Measurements from ENCODE around the gene PIK3C2G.

Gene PIK3C2G

GRCh38 chr12:18387706-18388105 lies 126.4 kb downstream of the PIK3C2G start:
- no peak overlapping the region for H3K4me3 ChIP-seq
- H3K9ac ChIP-seq, result no peak overlapping the region
- H3K4me2 ChIP-seq, result peak overlapping the region in 2 of 11 experiments; percentile 43 to 51; a peak in 3 of 22 replicates
- H4K20me1 ChIP-seq, result no peaks in the 10 kb centered on the region
- H3K36me3 ChIP-seq, result no peaks in the 10 kb centered on the region
- no peak overlapping the region for H3K27ac ChIP-seq
- H3K4me1 ChIP-seq, result peaks cover 0 to 33% (median 21%) of the 10 kb centered on the region in 10 experiments; a peak in 12 of 20 replicates
- H3K9me3 ChIP-seq (replicated peaks in 1 of 11), result peaks cover 0 to 8% (median 0%) of the 10 kb centered on the region in 11 experiments; a peak in 4 of 22 replicates
- no peak for TF ChIP-seq Cebpa-rat (IDR thresholded peaks at IDR 0.05)
- H3K27me3 ChIP-seq, result no peaks in the 10 kb centered on the region

GRCh38 chr12:18389820-18390219 lies 128.5 kb downstream of the PIK3C2G start:
- Histone ChIP-seq H3K4me3 (no peak overlapping the region), H3K9ac (no peak overlapping the region), H3K4me1 (peaks cover 0 to 33% (median 21%) of the 10 kb centered on the region in 10 experiments; a peak in 12 of 20 replicates), H3K36me3 (no peaks in the 10 kb centered on the region), H3K27me3 (no peaks in the 10 kb centered on the region), H3K4me2 (no peak overlapping the region), H3K27ac (no peak overlapping the region), H4K20me1 (no peaks in the 10 kb centered on the region), H3K9me3 (replicated peaks in 1 of 11) (peaks cover 0 to 8% (median 0%) of the 10 kb centered on the region in 11 experiments; a peak in 4 of 22 replicates)
- TF ChIP-seq Cebpa-rat (IDR thresholded peaks at IDR 0.05), result no peak

- Histone ChIP-seq H3K4me2 (peak overlapping the region in 7 of 11 experiments; percentile 28 to 56 (median 49); a peak in 11 of 22 replicates), H3K27ac (no peak overlapping the region)
- no peak for TF ChIP-seq Cebpa-rat (IDR thresholded peaks at IDR 0.05)
Measured at GRCh38 chr12:18391151-18391550, 129.8 kb downstream of the PIK3C2G start.

GRCh38 chr12:18394742-18395141 lies 133.4 kb downstream of the PIK3C2G start:
- Histone ChIP-seq H3K9me3 (replicated peaks in 1 of 11) (no peaks in the 10 kb centered on the region), H3K4me2 (no peak overlapping the region), H3K27me3 (no peaks in the 10 kb centered on the region), H3K36me3 (no peaks in the 10 kb centered on the region), H4K20me1 (no peaks in the 10 kb centered on the region), H3K9ac (no peak overlapping the region), H3K4me3 (no peak overlapping the region), H3K4me1 (peaks cover 0 to 22% (median 12%) of the 10 kb centered on the region in 10 experiments; a peak in 10 of 20 replicates), H3K27ac (no peak overlapping the region)
- no peak for TF ChIP-seq Cebpa-rat (IDR thresholded peaks at IDR 0.05)

More at GRCh38 chr12:18391151-18391550, 129.8 kb downstream of the PIK3C2G start:
- H3K36me3 ChIP-seq, result no peaks in the 10 kb centered on the region
- peaks cover 0 to 33% (median 21%) of the 10 kb centered on the region in 10 experiments; a peak in 12 of 20 replicates for H3K4me1 ChIP-seq
- H3K4me3 ChIP-seq, result no peak overlapping the region
- no peak overlapping the region for H3K9ac ChIP-seq
- H3K9me3 ChIP-seq (replicated peaks in 1 of 11), result peaks cover 0 to 8% (median 0%) of the 10 kb centered on the region in 11 experiments; a peak in 4 of 22 replicates
- H3K27me3 ChIP-seq, result no peaks in the 10 kb centered on the region
- no peaks in the 10 kb centered on the region for H4K20me1 ChIP-seq

GRCh38 chr12:18400186-18400585 lies 138.9 kb downstream of the PIK3C2G start:
- Histone ChIP-seq H3K9me3 (replicated peaks in 1 of 11) (no peaks in the 10 kb centered on the region), H3K4me1 (no peaks in the 10 kb centered on the region), H4K20me1 (no peaks in the 10 kb centered on the region), H3K27ac (no peak overlapping the region), H3K4me3 (no peak overlapping the region), H3K27me3 (no peaks in the 10 kb centered on the region), H3K36me3 (no peaks in the 10 kb centered on the region), H3K9ac (no peak overlapping the region), H3K4me2 (no peak overlapping the region)
- TF ChIP-seq Cebpa-rat (IDR thresholded peaks at IDR 0.05), result no peak

- H3K27ac ChIP-seq, result no peak overlapping the region
Measured at GRCh38 chr12:18402872-18403611, 141.7 kb downstream of the PIK3C2G start.

GRCh38 chr12:18411453-18411852 lies 150.1 kb downstream of the PIK3C2G start:
- no peaks in the 10 kb centered on the region for H3K4me1 ChIP-seq
- no peaks in the 10 kb centered on the region for H3K36me3 ChIP-seq
- H3K27me3 ChIP-seq, result no peaks in the 10 kb centered on the region
- no peak overlapping the region for H3K27ac ChIP-seq
- H3K9ac ChIP-seq, result no peak overlapping the region
- H3K4me2 ChIP-seq, result no peak overlapping the region
- TF ChIP-seq Cebpa-rat (IDR thresholded peaks at IDR 0.05), result no peak
- no peaks in the 10 kb centered on the region for H4K20me1 ChIP-seq
- H3K4me3 ChIP-seq, result no peak overlapping the region
- H3K9me3 ChIP-seq (replicated peaks in 1 of 11), result peaks cover 0 to 16% (median 6%) of the 10 kb centered on the region in 11 experiments; a peak in 7 of 22 replicates

More at GRCh38 chr12:18402872-18403611, 141.7 kb downstream of the PIK3C2G start:
- no peak overlapping the region for H3K9ac ChIP-seq
- H3K4me3 ChIP-seq, result no peak overlapping the region
- H3K36me3 ChIP-seq, result no peaks in the 10 kb centered on the region
- no peaks in the 10 kb centered on the region for H3K4me1 ChIP-seq
- 0 out of 22 replicates have a peak, but pooled peaks cover 0 to under 1% (median 0%) of the 10 kb centered on the region in 11 experiments for H3K9me3 ChIP-seq (replicated peaks in 1 of 11)
- no peaks in the 10 kb centered on the region for H4K20me1 ChIP-seq
- no peak for TF ChIP-seq Cebpa-rat (IDR thresholded peaks at IDR 0.05)
- no peak overlapping the region for H3K4me2 ChIP-seq
- H3K27me3 ChIP-seq, result no peaks in the 10 kb centered on the region

- Histone ChIP-seq H3K27ac (no peak overlapping the region), H3K4me3 (no peak overlapping the region), H3K36me3 (no peaks in the 10 kb centered on the region), H3K4me1 (no peaks in the 10 kb centered on the region), H3K27me3 (no peaks in the 10 kb centered on the region), H3K4me2 (no peak overlapping the region), H4K20me1 (no peaks in the 10 kb centered on the region), H3K9me3 (replicated peaks in 1 of 11) (peaks cover 0 to 6% (median under 1%) of the 10 kb centered on the region in 11 experiments; a peak in 5 of 22 replicates), H3K9ac (no peak overlapping the region)
- TF ChIP-seq Cebpa-rat (IDR thresholded peaks at IDR 0.05), result no peak
Measured at GRCh38 chr12:18414671-18415070, 153.4 kb downstream of the PIK3C2G start.

GRCh38 chr12:18415227-18415626 lies 153.9 kb downstream of the PIK3C2G start:
- Histone ChIP-seq H3K4me1 (no peaks in the 10 kb centered on the region), H3K9me3 (replicated peaks in 1 of 11) (0 out of 22 replicates have a peak, but pooled peaks cover 0 to under 1% (median 0%) of the 10 kb centered on the region in 11 experiments), H4K20me1 (no peaks in the 10 kb centered on the region), H3K4me3 (no peak overlapping the region), H3K4me2 (no peak overlapping the region), H3K9ac (no peak overlapping the region), H3K36me3 (no peaks in the 10 kb centered on the region), H3K27ac (no peak overlapping the region), H3K27me3 (no peaks in the 10 kb centered on the region)
- no peak for TF ChIP-seq Cebpa-rat (IDR thresholded peaks at IDR 0.05)

Data from BLaER1 treated with 17β-estradiol and CSF1 and Interleukin-3, amounts not matched to agents 10 nM and 100 nM (cell line).